ENCODE results near the gene GNAI3.

DNA sequence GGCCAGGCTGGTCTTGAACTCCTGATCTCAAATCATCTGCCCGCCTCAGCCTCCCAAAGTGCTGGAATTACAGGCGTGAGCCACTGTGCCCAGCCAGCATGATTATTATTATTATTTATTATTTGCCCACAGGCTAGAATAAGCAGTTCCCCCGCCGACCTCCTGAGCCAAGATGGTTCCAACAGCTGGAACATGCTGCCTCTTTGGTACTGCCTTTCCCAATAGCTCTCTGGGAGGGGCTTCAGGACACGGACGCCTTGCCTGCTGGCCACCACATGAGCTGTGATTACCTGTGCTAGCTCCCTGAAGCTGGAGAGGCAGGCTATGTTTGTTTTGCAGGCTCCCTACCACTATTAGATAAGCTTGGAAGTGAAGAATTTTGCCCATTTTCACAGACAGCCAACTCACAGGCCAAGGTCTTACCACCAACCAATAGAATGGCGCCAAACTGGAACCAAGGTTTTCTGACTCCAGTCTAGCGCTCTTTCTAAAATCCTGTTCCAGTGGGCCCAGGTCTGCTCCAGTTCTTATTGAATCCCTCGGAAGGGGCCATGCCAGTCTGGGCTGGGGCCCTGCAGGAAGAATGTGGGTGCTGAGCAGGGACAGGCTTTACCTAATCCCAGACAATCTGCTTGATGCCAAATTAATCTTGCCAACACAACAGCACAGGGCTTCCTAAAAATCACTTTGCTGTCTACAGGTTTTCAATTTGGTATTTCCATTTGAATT, 10.8 kb upstream of the GNAI3 start:
- TF ChIP-seq SP1 (IDR thresholded peaks at IDR 0.05; ENCODE audit: low read depth, low read length) (no peak), BCL11A (IDR thresholded peaks at IDR 0.05; ENCODE audit: low read depth, low read length) (no peak), TCF7 (IDR thresholded peaks at IDR 0.05; ENCODE audit: borderline replicate concordance) (no peak), POLR2AphosphoS5 (IDR thresholded peaks at IDR 0.05; ENCODE audit: low read length) (no peak), BACH1 (IDR thresholded peaks at IDR 0.05; ENCODE audit: borderline replicate concordance) (no peak), JUND (IDR thresholded peaks at IDR 0.05; ENCODE audit: low read depth, low read length) (no peak), STAT1 (conservative IDR thresholded peaks at IDR 0.05) (no peak), ZZZ3 (IDR thresholded peaks at IDR 0.05; ENCODE audit: control insufficient read depth, insufficient read length, low read depth) (no peak)
- TF ChIP-seq, protein P1, sequence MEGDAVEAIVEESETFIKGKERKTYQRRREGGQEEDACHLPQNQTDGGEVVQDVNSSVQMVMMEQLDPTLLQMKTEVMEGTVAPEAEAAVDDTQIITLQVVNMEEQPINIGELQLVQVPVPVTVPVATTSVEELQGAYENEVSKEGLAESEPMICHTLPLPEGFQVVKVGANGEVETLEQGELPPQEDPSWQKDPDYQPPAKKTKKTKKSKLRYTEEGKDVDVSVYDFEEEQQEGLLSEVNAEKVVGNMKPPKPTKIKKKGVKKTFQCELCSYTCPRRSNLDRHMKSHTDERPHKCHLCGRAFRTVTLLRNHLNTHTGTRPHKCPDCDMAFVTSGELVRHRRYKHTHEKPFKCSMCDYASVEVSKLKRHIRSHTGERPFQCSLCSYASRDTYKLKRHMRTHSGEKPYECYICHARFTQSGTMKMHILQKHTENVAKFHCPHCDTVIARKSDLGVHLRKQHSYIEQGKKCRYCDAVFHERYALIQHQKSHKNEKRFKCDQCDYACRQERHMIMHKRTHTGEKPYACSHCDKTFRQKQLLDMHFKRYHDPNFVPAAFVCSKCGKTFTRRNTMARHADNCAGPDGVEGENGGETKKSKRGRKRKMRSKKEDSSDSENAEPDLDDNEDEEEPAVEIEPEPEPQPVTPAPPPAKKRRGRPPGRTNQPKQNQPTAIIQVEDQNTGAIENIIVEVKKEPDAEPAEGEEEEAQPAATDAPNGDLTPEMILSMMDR (IDR thresholded peaks at IDR 0.05 in 2 of 3, conservative IDR thresholded peaks at IDR 0.05 in 1 of 3; ENCODE audit: control insufficient read depth in 2 of 3, extremely low read depth in 1 of 3, insufficient read depth in 1 of 3, low read depth in 3 of 3, low read length in 3 of 3): no peak
- TF ChIP-seq, protein P2, sequence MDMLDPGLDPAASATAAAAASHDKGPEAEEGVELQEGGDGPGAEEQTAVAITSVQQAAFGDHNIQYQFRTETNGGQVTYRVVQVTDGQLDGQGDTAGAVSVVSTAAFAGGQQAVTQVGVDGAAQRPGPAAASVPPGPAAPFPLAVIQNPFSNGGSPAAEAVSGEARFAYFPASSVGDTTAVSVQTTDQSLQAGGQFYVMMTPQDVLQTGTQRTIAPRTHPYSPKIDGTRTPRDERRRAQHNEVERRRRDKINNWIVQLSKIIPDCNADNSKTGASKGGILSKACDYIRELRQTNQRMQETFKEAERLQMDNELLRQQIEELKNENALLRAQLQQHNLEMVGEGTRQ (IDR thresholded peaks at IDR 0.05; ENCODE audit: borderline replicate concordance, low read depth, low read length): no peak
- TF ChIP-seq, protein P3, sequence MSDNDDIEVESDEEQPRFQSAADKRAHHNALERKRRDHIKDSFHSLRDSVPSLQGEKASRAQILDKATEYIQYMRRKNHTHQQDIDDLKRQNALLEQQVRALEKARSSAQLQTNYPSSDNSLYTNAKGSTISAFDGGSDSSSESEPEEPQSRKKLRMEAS (IDR thresholded peaks at IDR 0.05; ENCODE audit: low read depth, low read length): no peak
- TF ChIP-seq, protein P4, sequence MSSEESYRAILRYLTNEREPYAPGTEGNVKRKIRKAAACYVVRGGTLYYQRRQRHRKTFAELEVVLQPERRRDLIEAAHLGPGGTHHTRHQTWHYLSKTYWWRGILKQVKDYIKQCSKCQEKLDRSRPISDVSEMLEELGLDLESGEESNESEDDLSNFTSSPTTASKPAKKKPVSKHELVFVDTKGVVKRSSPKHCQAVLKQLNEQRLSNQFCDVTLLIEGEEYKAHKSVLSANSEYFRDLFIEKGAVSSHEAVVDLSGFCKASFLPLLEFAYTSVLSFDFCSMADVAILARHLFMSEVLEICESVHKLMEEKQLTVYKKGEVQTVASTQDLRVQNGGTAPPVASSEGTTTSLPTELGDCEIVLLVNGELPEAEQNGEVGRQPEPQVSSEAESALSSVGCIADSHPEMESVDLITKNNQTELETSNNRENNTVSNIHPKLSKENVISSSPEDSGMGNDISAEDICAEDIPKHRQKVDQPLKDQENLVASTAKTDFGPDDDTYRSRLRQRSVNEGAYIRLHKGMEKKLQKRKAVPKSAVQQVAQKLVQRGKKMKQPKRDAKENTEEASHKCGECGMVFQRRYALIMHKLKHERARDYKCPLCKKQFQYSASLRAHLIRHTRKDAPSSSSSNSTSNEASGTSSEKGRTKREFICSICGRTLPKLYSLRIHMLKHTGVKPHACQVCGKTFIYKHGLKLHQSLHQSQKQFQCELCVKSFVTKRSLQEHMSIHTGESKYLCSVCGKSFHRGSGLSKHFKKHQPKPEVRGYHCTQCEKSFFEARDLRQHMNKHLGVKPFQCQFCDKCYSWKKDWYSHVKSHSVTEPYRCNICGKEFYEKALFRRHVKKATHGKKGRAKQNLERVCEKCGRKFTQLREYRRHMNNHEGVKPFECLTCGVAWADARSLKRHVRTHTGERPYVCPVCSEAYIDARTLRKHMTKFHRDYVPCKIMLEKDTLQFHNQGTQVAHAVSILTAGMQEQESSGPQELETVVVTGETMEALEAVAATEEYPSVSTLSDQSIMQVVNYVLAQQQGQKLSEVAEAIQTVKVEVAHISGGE (CRISPR knock-in tag; IDR thresholded peaks at IDR 0.05): no peak
